OCI-LY7 (cell line): ENCODE measurements around the gene RALBP1. TPM values are rescaled to one million over a fixed set of nuclear protein-coding genes. Genes with fewer than 3 reads are reported as not detected.
"Not testable (repeated sequence)": the region's sequence is repeated elsewhere in the genome, so short reads cannot be mapped to it uniquely, and the experiment has no call there.

Experiments
- BruUV-seq: library from RNA; stranded (reverse); fragments of 400-500 nt; replicated peaks from 2 replicates; lab custom pipeline; 2021; lab: Mats Ljungman, UMichigan
- CTCF ChIA-PET: fragments of 300-600 bp; sonication (Branson Sonifier 250); formaldehyde crosslinking; loops from one replicate; lab custom pipeline; 2022; ENCODE audit warnings: antibody characterized with exemption; ENCODE audit not compliant: unreplicated experiment; lab: Charles Lee
- POLR2A ChIA-PET: fragments of 300-600 bp; sonication (Branson Sonifier 250); formaldehyde crosslinking; loops from one replicate; lab custom pipeline; 2022; ENCODE audit warnings: antibody characterized with exemption; lab: Charles Lee
- DNase-seq: peaks from one replicate; pipeline ENCODE4 v3.0.0-alpha.2; 2015; ENCODE audit warnings: low spot score
- H2AFZ ChIP-seq: fragments of 200-600 bp; sonication (generic), shearing (Covaris generic); 2 replicates; pipeline ENCODE4 v1.6.1; 2014; ENCODE audit warnings: mild to moderate bottlenecking, antibody characterized with exemption, low read length, moderate library complexity
- H3K27ac ChIP-seq: fragments of 200-600 bp; sonication (generic); 2 replicates; pipeline ENCODE4 v1.5.1; 2014; ENCODE audit warnings: mixed run types, low read depth, mild to moderate bottlenecking, moderate library complexity, low read length, inconsistent platforms; ENCODE audit not compliant: poor library complexity, severe bottlenecking
- H3K36me3 ChIP-seq: fragments of 200-600 bp; sonication (generic); 2 replicates; pipeline ENCODE4 v1.6.1; 2014; ENCODE audit warnings: mild to moderate bottlenecking, antibody characterized with exemption, low read length, moderate library complexity, mixed read lengths; ENCODE audit not compliant: insufficient read depth
- H3K4me1 ChIP-seq: fragments of 200-600 bp; sonication (generic); 2 replicates; pipeline ENCODE4 v1.5.1; 2014; ENCODE audit warnings: mild to moderate bottlenecking, low read length; ENCODE audit not compliant: insufficient read depth, poor library complexity, severe bottlenecking
- H3K4me2 ChIP-seq: fragments of 200-600 bp; sonication (generic); 2 replicates; pipeline ENCODE4 v1.6.1; 2014; ENCODE audit warnings: mild to moderate bottlenecking, low read length
- H3K4me3 ChIP-seq: fragments of 200-600 bp; sonication (generic); 2 replicates; pipeline ENCODE4 v1.5.1; 2014; ENCODE audit warnings: mild to moderate bottlenecking, low read depth, low read length; ENCODE audit not compliant: poor library complexity, severe bottlenecking
- H3K79me2 ChIP-seq: fragments of 200-600 bp; sonication (generic); 2 replicates; pipeline ENCODE4 v1.6.1; 2016; ENCODE audit warnings: low read depth, mild to moderate bottlenecking, low read length, moderate library complexity, mixed read lengths; ENCODE audit not compliant: insufficient read depth
- H3K9me2 ChIP-seq: fragments of 200-600 bp; sonication (generic); 2 replicates; pipeline ENCODE4 v1.6.1; 2016; ENCODE audit warnings: mild to moderate bottlenecking, low read length, mixed read lengths; ENCODE audit not compliant: insufficient read depth
- H3K9me3 ChIP-seq: fragments of 200-600 bp; sonication (generic); 2 replicates; pipeline ENCODE4 v1.6.1; 2014; ENCODE audit warnings: mild to moderate bottlenecking, mixed run types, low read length, mixed read lengths
- H4K20me1 ChIP-seq: fragments of 200-600 bp; sonication (generic); 2 replicates; pipeline ENCODE4 v1.6.1; 2014; ENCODE audit warnings: mild to moderate bottlenecking, antibody characterized with exemption, low read length, moderate library complexity, mixed read lengths; ENCODE audit not compliant: insufficient read depth
- CTCF ChIP-seq: fragments of 200-600 bp; sonication (generic); conservative IDR thresholded peaks from 2 replicates; pipeline ENCODE4 v1.5.1; 2014; ENCODE audit warnings: mild to moderate bottlenecking, antibody characterized with exemption, low read length, moderate library complexity, mixed read lengths
- EZH2phosphoT487 ChIP-seq: fragments of 200-600 bp; sonication (generic); IDR thresholded peaks from 2 replicates; pipeline ENCODE4 v1.6.1; 2018; ENCODE audit warnings: low read depth, borderline replicate concordance, mild to moderate bottlenecking, mixed run types, antibody characterized with exemption, low read length, moderate library complexity, mixed read lengths
- intact Hi-C: fragments of 100-400 bp; cut with micrococcal nuclease; formaldehyde crosslinking; loops from one replicate; pipeline ENCODE4 v1.10.0; 2022; ENCODE audit not compliant: unreplicated experiment
- total RNA-seq, 2 experiments: library from RNA; depleted of rRNA in 1 of 2; stranded (reverse); fragments of >200 nt in 1 of 2; shearing (Covaris generic) in 1 of 2; gene quantifications; 2 replicates each; pipeline ENCODE4 v1.2.3, GENCODE V29; 2014 to 2022

RALBP1 gene
- total RNA-seq, 2 experiments from 2014 or later, result 78.5 to 96.0 TPM

- CTCF ChIA-PET, result no interaction called here
- H3K36me3 ChIP-seq, result no peaks in the 10 kb centered on the region
- H3K4me2 ChIP-seq, result no peak overlapping the region
- H4K20me1 ChIP-seq, result no peaks in the 10 kb centered on the region
- H2AFZ ChIP-seq, result no peak overlapping the region
- H3K79me2 ChIP-seq, result no peaks in the 10 kb centered on the region
- no peak for DNase-seq
- no peak for TF ChIP-seq EZH2phosphoT487
- no peak for TF ChIP-seq CTCF
- H3K9me2 ChIP-seq, result no peaks in the 10 kb centered on the region
- H3K27ac ChIP-seq, result no peak overlapping the region
- H3K4me3 ChIP-seq, result no peak overlapping the region
- no peaks in the 10 kb centered on the region for H3K9me3 ChIP-seq
- no peaks in the 10 kb centered on the region for H3K4me1 ChIP-seq
- no TSS peak for BruUV-seq
- POLR2A ChIA-PET, result interaction anchor here (0.7 kb wide), 1 partner anchor 137 kb away, joined by 3 read pairs; no protein-coding TSS in a partner anchor
- intact Hi-C loops, result no loop called here
These were observed 44.0 kb upstream of the RALBP1 start for GRCh38 chr18:9431296-9431695.

- H3K9me3 ChIP-seq, H2AFZ ChIP-seq, BruUV-seq, H3K4me2 ChIP-seq, DNase-seq, H3K27ac ChIP-seq, CTCF ChIA-PET, H3K4me1 ChIP-seq, H3K36me3 ChIP-seq, H3K9me2 ChIP-seq, intact Hi-C loops, H3K4me3 ChIP-seq, H4K20me1 ChIP-seq, H3K79me2 ChIP-seq: not testable (repeated sequence)
- POLR2A ChIA-PET, result interaction anchor here (0.8 kb wide), 1 partner anchor 16 kb away, joined by 6 read pairs; no protein-coding TSS in a partner anchor
These were observed 42.2 kb upstream of the RALBP1 start for GRCh38 chr18:9433122-9433521.

GRCh38 chr18:9433671-9434121 lies 41.6 kb upstream of the RALBP1 start:
- TF ChIP-seq EZH2phosphoT487, result no peak
- TF ChIP-seq CTCF, result no peak
- Histone ChIP-seq H3K27ac (no peak overlapping the region), H4K20me1 (no peaks in the 10 kb centered on the region), H3K79me2 (no peaks in the 10 kb centered on the region), H3K9me2 (no peaks in the 10 kb centered on the region), H3K36me3 (no peaks in the 10 kb centered on the region), H3K4me2 (no peak overlapping the region), H3K9me3 (no peaks in the 10 kb centered on the region), H2AFZ (no peak overlapping the region), H3K4me1 (no peaks in the 10 kb centered on the region), H3K4me3 (no peak overlapping the region)
- ChIA-PET POLR2A (no interaction called here), CTCF (no interaction called here)
- no TSS peak for BruUV-seq
- DNase-seq, result no peak
- intact Hi-C loops, result no loop called here
